DND-41 (cell line): ENCODE results near the gene PDZRN3.

Experiments
- ATAC-seq: fragments of 200-7000 bp; cut with Tn5 transposase; 3 replicates; pipeline ENCODE4 v1.9.1; 2021; ENCODE audit warnings: low read depth; ENCODE audit not compliant: insufficient read depth
- DNase-seq: peaks from one replicate; pipeline ENCODE4 v3.0.0-alpha.2; 2020
- H2AFZ ChIP-seq: 2 replicates; pipeline ENCODE4 v1.6.0; 2012; ENCODE audit warnings: low read depth, low read length
- H3K27ac ChIP-seq: 2 replicates; pipeline ENCODE4 v1.5.1; 2012; ENCODE audit warnings: low read length, inconsistent platforms
- H3K27me3 ChIP-seq: fragments of 200-600 bp; sonication (generic); 2 replicates; pipeline ENCODE4 v1.6.0; 2012; ENCODE audit warnings: low read length, mild to moderate bottlenecking, inconsistent platforms; ENCODE audit not compliant: insufficient read depth, poor library complexity
- H3K36me3 ChIP-seq: 2 replicates; pipeline ENCODE4 v1.5.1; 2012; ENCODE audit warnings: low read length, inconsistent platforms; ENCODE audit not compliant: insufficient read depth
- H3K4me1 ChIP-seq: 2 replicates; pipeline ENCODE4 v1.5.1; 2012; ENCODE audit warnings: mild to moderate bottlenecking, low read length; ENCODE audit not compliant: insufficient read depth
- H3K4me2 ChIP-seq: 2 replicates; pipeline ENCODE4 v1.6.0; 2012; ENCODE audit warnings: mild to moderate bottlenecking, moderate library complexity, low read length, inconsistent platforms; ENCODE audit not compliant: insufficient read depth
- H3K4me3 ChIP-seq, 2 experiments: fragments of 200-600 bp in 1 of 2; shearing (Covaris generic) in 1 of 2; 2 replicates each; pipeline ENCODE4 v1.5.1; 2012 to 2016; ENCODE audit warnings: inconsistent platforms in 2 of 2, low read length in 2 of 2, mild to moderate bottlenecking in 2 of 2, low read depth in 1 of 2, moderate library complexity in 1 of 2
- H3K79me2 ChIP-seq: 2 replicates; pipeline ENCODE4 v1.6.0; 2012; ENCODE audit warnings: low read length, inconsistent platforms; ENCODE audit not compliant: insufficient read depth
- H3K9ac ChIP-seq: 2 replicates; pipeline ENCODE4 v1.6.0; 2012; ENCODE audit warnings: low read depth, mild to moderate bottlenecking, inconsistent platforms, low read length, moderate library complexity
- H3K9me3 ChIP-seq: 2 replicates; pipeline ENCODE4 v1.5.1; 2012; ENCODE audit warnings: low read length, moderate library complexity, mild to moderate bottlenecking, inconsistent platforms; ENCODE audit not compliant: insufficient read depth, severe bottlenecking
- H4K20me1 ChIP-seq: 2 replicates; pipeline ENCODE4 v1.6.0; 2012; ENCODE audit warnings: low read length; ENCODE audit not compliant: insufficient read depth
- CTCF ChIP-seq: IDR thresholded peaks from 2 replicates; pipeline ENCODE4 v1.5.1; 2012; ENCODE audit warnings: borderline replicate concordance, low read length, moderate library complexity, mild to moderate bottlenecking; ENCODE audit not compliant: poor library complexity, severe bottlenecking; ENCODE audit errors: extremely low read depth
- EZH2 ChIP-seq: IDR thresholded peaks from 3 replicates; pipeline ENCODE4 v1.6.1; 2012; ENCODE audit warnings: borderline replicate concordance, low read depth, mild to moderate bottlenecking, moderate library complexity, low read length, inconsistent platforms; ENCODE audit not compliant: severe bottlenecking

Gene PDZRN3

GRCh38 chr3:73581134-73581846 lies 43.5 kb downstream of the PDZRN3 start:
- TF ChIP-seq EZH2 (no peak), CTCF (no peak)

GRCh38 chr3:73580343-73580742 lies 44.4 kb downstream of the PDZRN3 start:
- Histone ChIP-seq H3K4me3 (no peak overlapping the region), H3K27ac (no peak overlapping the region), H3K9ac (no peak overlapping the region), H3K4me2 (no peak overlapping the region), H4K20me1 (no peaks in the 10 kb centered on the region), H3K9me3 (no peaks in the 10 kb centered on the region), H3K36me3 (no peaks in the 10 kb centered on the region), H2AFZ (no peak overlapping the region), H3K79me2 (no peaks in the 10 kb centered on the region), H3K4me1 (no peaks in the 10 kb centered on the region), H3K27me3 (no peaks in the 10 kb centered on the region)
- TF ChIP-seq EZH2 (no peak), CTCF (no peak)
- no peak for ATAC-seq
- DNase-seq, result no peak

More at GRCh38 chr3:73581134-73581846, 43.5 kb downstream of the PDZRN3 start:
- Histone ChIP-seq H3K4me2 (no peak overlapping the region), H3K79me2 (no peaks in the 10 kb centered on the region), H3K4me3 (no peak overlapping the region), H3K36me3 (no peaks in the 10 kb centered on the region), H3K27ac (no peak overlapping the region), H2AFZ (no peak overlapping the region), H3K27me3 (no peaks in the 10 kb centered on the region), H3K4me1 (no peaks in the 10 kb centered on the region), H3K9ac (no peak overlapping the region), H4K20me1 (no peaks in the 10 kb centered on the region), H3K9me3 (no peaks in the 10 kb centered on the region)
- ATAC-seq (no peak), DNase-seq (no peak)

GRCh38 chr3:73577704-73578103 lies 47.0 kb downstream of the PDZRN3 start:
- no peaks in the 10 kb centered on the region for H3K4me1 ChIP-seq
- no peak overlapping the region for H3K4me2 ChIP-seq

More at GRCh38 chr3:73577704-73578103, 47.0 kb downstream of the PDZRN3 start:
- no peak for ATAC-seq
- Histone ChIP-seq H3K27me3 (no peaks in the 10 kb centered on the region), H3K27ac (no peak overlapping the region), H3K79me2 (no peaks in the 10 kb centered on the region), H3K9ac (no peak overlapping the region), H4K20me1 (no peaks in the 10 kb centered on the region), H3K36me3 (no peaks in the 10 kb centered on the region), H3K4me3 (no peak overlapping the region), H2AFZ (no peak overlapping the region), H3K9me3 (no peaks in the 10 kb centered on the region)
- TF ChIP-seq EZH2 (no peak), CTCF (no peak)
- DNase-seq, result no peak
